NCI-H2171 treated with DMSO at 0.1 percent for 48 hours (cell line): ENCODE data around the gene SMARCB1.
A peak's percentile ranks its signal among the peaks of the same experiment; 100 is the strongest.

Source experiments
- DNase-seq: peaks from one replicate; lab custom pipeline; 2025; lab: John Stamatoyannopoulos, UW

SMARCB1 gene

GRCh38 chr22:23780146-23780748 is 6.5 kb upstream of the SMARCB1 start:
- no peak for DNase-seq

GRCh38 chr22:23781065-23781464 is 5.7 kb upstream of the SMARCB1 start:
- no peak for DNase-seq

GRCh38 chr22:23781511-23782183 is 5.1 kb upstream of the SMARCB1 start:
- DNase-seq: no peak

GRCh38 chr22:23782252-23782651 is 4.5 kb upstream of the SMARCB1 start:
- DNase-seq: no peak

- DNase-seq: no peak
Observed at GRCh38 chr22:23782703-23783102, 4.1 kb upstream of the SMARCB1 start.

- no peak for DNase-seq
Observed at GRCh38 chr22:23783265-23784150, 3.3 kb upstream of the SMARCB1 start.

GRCh38 chr22:23784215-23784732 is 2.5 kb upstream of the SMARCB1 start:
- DNase-seq: no peak

GRCh38 chr22:23786261-23786710 is 480 bp upstream of the SMARCB1 start:
- no peak for DNase-seq

GRCh38 chr22:23787600-23787896 is 782 bp downstream of the SMARCB1 start:
- DNase-seq: no peak

- no peak for DNase-seq
Observed at GRCh38 chr22:23787910-23788309, 1.1 kb downstream of the SMARCB1 start.

GRCh38 chr22:23789121-23789520 is 2.4 kb downstream of the SMARCB1 start:
- DNase-seq: peak; percentile 56

GRCh38 chr22:23789638-23790037 is 2.9 kb downstream of the SMARCB1 start:
- no peak for DNase-seq

GRCh38 chr22:23790819-23791737 is 4.3 kb downstream of the SMARCB1 start:
- DNase-seq: peak; percentile 15

GRCh38 chr22:23791738-23792645 is 5.2 kb downstream of the SMARCB1 start:
- no peak for DNase-seq

GRCh38 chr22:23793326-23793725 is 6.6 kb downstream of the SMARCB1 start:
- no peak for DNase-seq

- DNase-seq: no peak
Observed at GRCh38 chr22:23796461-23796860, 9.7 kb downstream of the SMARCB1 start.

- no peak for DNase-seq
Observed at GRCh38 chr22:23800297-23801237, 13.8 kb downstream of the SMARCB1 start.

- no peak for DNase-seq
Observed at GRCh38 chr22:23801238-23801821, 14.6 kb downstream of the SMARCB1 start.

GRCh38 chr22:23801886-23802377 is 15.2 kb downstream of the SMARCB1 start:
- DNase-seq: no peak
